Mononuclear cell (primary cell): ENCODE data around the gene ARID2. TPM values are rescaled to one million over a fixed set of nuclear protein-coding genes. Genes with fewer than 3 reads are reported as not detected.

Source experiments
- H3K27me3 ChIP-seq: 2 replicates; pipeline ENCODE4 v1.6.0; 2011; ENCODE audit warnings: low read length, control low read depth; ENCODE audit not compliant: insufficient read depth
- H3K4me1 ChIP-seq: 2 replicates; pipeline ENCODE4 v1.5.1; 2011; ENCODE audit warnings: mild to moderate bottlenecking, low read length, control low read depth; ENCODE audit not compliant: insufficient read depth
- H3K4me3 ChIP-seq: 2 replicates; pipeline ENCODE4 v1.5.1; 2011; ENCODE audit warnings: mild to moderate bottlenecking, low read length, moderate library complexity
- H3K9me3 ChIP-seq: 2 replicates; pipeline ENCODE4 v1.5.1; 2011; ENCODE audit warnings: low read depth, mild to moderate bottlenecking, control low read depth, low read length
- total RNA-seq: library from RNA; depleted of rRNA; stranded (reverse); fragments of >200 nt; gene quantifications from one replicate; pipeline ENCODE4 v1.2.3, GENCODE V29; 2012

The ARID2 gene
- total RNA-seq, 1 donor: 72.6 TPM

GRCh38 chr12:45893240-45893639 is 163.7 kb downstream of the ARID2 start:
- Histone ChIP-seq H3K27me3 (no peaks in the 10 kb centered on the region), H3K4me3 (no peak overlapping the region), H3K9me3 (no peaks in the 10 kb centered on the region), H3K4me1 (no peaks in the 10 kb centered on the region)

- Histone ChIP-seq H3K9me3 (no peaks in the 10 kb centered on the region), H3K4me1 (no peaks in the 10 kb centered on the region)
Measured at GRCh38 chr12:45895961-45896360, 166.5 kb downstream of the ARID2 start.

GRCh38 chr12:45898094-45898493 is 168.6 kb downstream of the ARID2 start:
- Histone ChIP-seq H3K27me3 (no peaks in the 10 kb centered on the region), H3K9me3 (no peaks in the 10 kb centered on the region), H3K4me3 (no peak overlapping the region), H3K4me1 (no peaks in the 10 kb centered on the region)

More at GRCh38 chr12:45895961-45896360, 166.5 kb downstream of the ARID2 start:
- H3K27me3 ChIP-seq: no peaks in the 10 kb centered on the region
- no peak overlapping the region for H3K4me3 ChIP-seq

- Histone ChIP-seq H3K4me1 (no peaks in the 10 kb centered on the region), H3K9me3 (no peaks in the 10 kb centered on the region), H3K27me3 (no peaks in the 10 kb centered on the region), H3K4me3 (no peak overlapping the region)
Measured at GRCh38 chr12:45907955-45908354, 178.4 kb downstream of the ARID2 start.

GRCh38 chr12:45909041-45909713 is 179.7 kb downstream of the ARID2 start:
- Histone ChIP-seq H3K4me3 (no peak overlapping the region), H3K9me3 (no peaks in the 10 kb centered on the region), H3K27me3 (no peaks in the 10 kb centered on the region), H3K4me1 (no peaks in the 10 kb centered on the region)

- no peaks in the 10 kb centered on the region for H3K9me3 ChIP-seq
- H3K27me3 ChIP-seq: no peaks in the 10 kb centered on the region
- no peak overlapping the region for H3K4me3 ChIP-seq
- no peaks in the 10 kb centered on the region for H3K4me1 ChIP-seq
Measured at GRCh38 chr12:45912774-45913173, 183.3 kb downstream of the ARID2 start.

- Histone ChIP-seq H3K9me3 (no peaks in the 10 kb centered on the region), H3K4me3 (no peak overlapping the region), H3K27me3 (no peaks in the 10 kb centered on the region), H3K4me1 (no peaks in the 10 kb centered on the region)
Measured at GRCh38 chr12:45913631-45914030, 184.1 kb downstream of the ARID2 start.

GRCh38 chr12:45914090-45914489 is 184.6 kb downstream of the ARID2 start:
- no peaks in the 10 kb centered on the region for H3K27me3 ChIP-seq
- H3K4me3 ChIP-seq: no peak overlapping the region
- no peaks in the 10 kb centered on the region for H3K4me1 ChIP-seq
- H3K9me3 ChIP-seq: no peaks in the 10 kb centered on the region

- Histone ChIP-seq H3K9me3 (no peaks in the 10 kb centered on the region), H3K4me3 (no peak overlapping the region), H3K4me1 (no peaks in the 10 kb centered on the region), H3K27me3 (no peaks in the 10 kb centered on the region)
Measured at GRCh38 chr12:45915405-45915804, 185.9 kb downstream of the ARID2 start.

- H3K4me3 ChIP-seq: no peak overlapping the region
- H3K4me1 ChIP-seq: no peaks in the 10 kb centered on the region
- no peaks in the 10 kb centered on the region for H3K27me3 ChIP-seq
- H3K9me3 ChIP-seq: no peaks in the 10 kb centered on the region
Measured at GRCh38 chr12:45918818-45919217, 189.3 kb downstream of the ARID2 start.

- Histone ChIP-seq H3K4me1 (no peaks in the 10 kb centered on the region), H3K4me3 (no peak overlapping the region), H3K27me3 (no peaks in the 10 kb centered on the region), H3K9me3 (no peaks in the 10 kb centered on the region)
Measured at GRCh38 chr12:45928309-45928708, 198.8 kb downstream of the ARID2 start.

- no peaks in the 10 kb centered on the region for H3K4me1 ChIP-seq
- no peaks in the 10 kb centered on the region for H3K9me3 ChIP-seq
- H3K27me3 ChIP-seq: no peaks in the 10 kb centered on the region
- H3K4me3 ChIP-seq: no peak overlapping the region
Measured at GRCh38 chr12:45930369-45930768, 200.9 kb downstream of the ARID2 start.

GRCh38 chr12:45933504-45933903 is 204.0 kb downstream of the ARID2 start:
- no peaks in the 10 kb centered on the region for H3K27me3 ChIP-seq
- H3K4me1 ChIP-seq: no peaks in the 10 kb centered on the region
- no peak overlapping the region for H3K4me3 ChIP-seq
- no peaks in the 10 kb centered on the region for H3K9me3 ChIP-seq

GRCh38 chr12:45934956-45935355 is 205.4 kb downstream of the ARID2 start:
- no peaks in the 10 kb centered on the region for H3K9me3 ChIP-seq
- no peaks in the 10 kb centered on the region for H3K4me1 ChIP-seq
- H3K27me3 ChIP-seq: no peaks in the 10 kb centered on the region
- H3K4me3 ChIP-seq: no peak overlapping the region

GRCh38 chr12:45938566-45938965 is 209.1 kb downstream of the ARID2 start:
- Histone ChIP-seq H3K4me1 (no peaks in the 10 kb centered on the region), H3K27me3 (no peaks in the 10 kb centered on the region), H3K9me3 (no peaks in the 10 kb centered on the region), H3K4me3 (no peak overlapping the region)

- H3K4me1 ChIP-seq: no peaks in the 10 kb centered on the region
- H3K9me3 ChIP-seq: no peaks in the 10 kb centered on the region
- no peaks in the 10 kb centered on the region for H3K27me3 ChIP-seq
- H3K4me3 ChIP-seq: no peak overlapping the region
Measured at GRCh38 chr12:45939759-45940158, 210.3 kb downstream of the ARID2 start.
